ENCODE measurements around the gene HDAC2.

GRCh38 chr6:114000069-114000468, 29.1 kb upstream of the HDAC2 start:
- TF ChIP-seq PKNOX1 (IDR thresholded peaks at IDR 0.05) (no peak), HDGF (IDR thresholded peaks at IDR 0.05; ENCODE audit: borderline replicate concordance) (no peak), ZNF384 (IDR thresholded peaks at IDR 0.05) (no peak)
